ENCODE data around the gene BST2. TPM values are rescaled to one million over a fixed set of nuclear protein-coding genes. Genes with fewer than 3 reads are reported as not detected.

The BST2 gene
- total and polyA plus RNA-seq, 9 of the 15 experiments (the other 6 are each of a cell fraction or from before 2014, with no cell fraction given) = 11.2 to 232 (median 151) TPM

DNA sequence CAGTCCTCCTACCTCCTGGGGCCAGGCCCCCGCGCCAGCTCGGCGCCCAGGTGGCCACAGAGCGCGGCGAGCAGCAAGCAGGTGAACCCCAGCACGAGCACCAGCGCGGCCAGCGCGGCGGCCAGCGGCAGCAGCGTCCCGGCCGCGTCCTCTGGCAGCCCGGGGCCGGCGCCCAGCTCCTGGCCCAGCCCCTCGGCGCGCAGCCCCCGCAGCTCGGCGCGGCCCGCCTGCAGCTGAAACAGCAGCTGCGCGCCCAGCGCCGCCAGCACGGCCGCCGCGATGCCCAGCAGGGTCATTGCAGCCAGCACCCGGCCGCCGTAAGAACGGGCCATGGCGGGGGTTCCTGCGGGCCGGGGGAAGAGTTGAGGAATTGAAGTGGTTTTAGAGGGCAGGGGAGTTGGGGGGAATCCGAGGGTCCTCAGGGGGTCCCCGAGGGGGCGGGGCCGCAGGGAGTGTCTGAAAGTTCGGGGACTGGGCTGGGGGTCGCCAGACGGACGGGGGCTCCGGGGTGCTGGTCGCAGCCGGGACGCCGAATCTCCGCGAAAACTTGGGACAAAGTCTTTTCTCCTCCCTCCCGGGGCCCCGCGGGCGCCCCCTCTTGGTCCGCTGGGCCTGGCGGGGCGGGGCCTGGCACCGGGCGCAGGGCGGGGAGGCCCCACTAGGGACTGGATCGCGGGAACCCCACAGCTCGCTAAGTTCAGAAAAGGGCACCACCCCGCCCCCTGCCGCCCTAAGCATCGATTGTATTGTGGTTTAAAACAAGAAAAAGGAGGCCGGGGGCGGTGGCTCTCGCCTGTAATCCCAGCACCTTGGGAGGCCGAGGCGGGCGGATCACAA lies 42.9 kb upstream of the BST2 start, which contains the start of gene TMEM221 (continued):
- TF ChIP-seq, protein P1, sequence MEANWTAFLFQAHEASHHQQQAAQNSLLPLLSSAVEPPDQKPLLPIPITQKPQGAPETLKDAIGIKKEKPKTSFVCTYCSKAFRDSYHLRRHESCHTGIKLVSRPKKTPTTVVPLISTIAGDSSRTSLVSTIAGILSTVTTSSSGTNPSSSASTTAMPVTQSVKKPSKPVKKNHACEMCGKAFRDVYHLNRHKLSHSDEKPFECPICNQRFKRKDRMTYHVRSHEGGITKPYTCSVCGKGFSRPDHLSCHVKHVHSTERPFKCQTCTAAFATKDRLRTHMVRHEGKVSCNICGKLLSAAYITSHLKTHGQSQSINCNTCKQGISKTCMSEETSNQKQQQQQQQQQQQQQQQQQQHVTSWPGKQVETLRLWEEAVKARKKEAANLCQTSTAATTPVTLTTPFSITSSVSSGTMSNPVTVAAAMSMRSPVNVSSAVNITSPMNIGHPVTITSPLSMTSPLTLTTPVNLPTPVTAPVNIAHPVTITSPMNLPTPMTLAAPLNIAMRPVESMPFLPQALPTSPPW (CRISPR knock-in tag; IDR thresholded peaks at IDR 0.05) = peak; percentile 81
- no peak for TF ChIP-seq BACH1 (tag; IDR thresholded peaks at IDR 0.05)
- TF ChIP-seq, protein P2, sequence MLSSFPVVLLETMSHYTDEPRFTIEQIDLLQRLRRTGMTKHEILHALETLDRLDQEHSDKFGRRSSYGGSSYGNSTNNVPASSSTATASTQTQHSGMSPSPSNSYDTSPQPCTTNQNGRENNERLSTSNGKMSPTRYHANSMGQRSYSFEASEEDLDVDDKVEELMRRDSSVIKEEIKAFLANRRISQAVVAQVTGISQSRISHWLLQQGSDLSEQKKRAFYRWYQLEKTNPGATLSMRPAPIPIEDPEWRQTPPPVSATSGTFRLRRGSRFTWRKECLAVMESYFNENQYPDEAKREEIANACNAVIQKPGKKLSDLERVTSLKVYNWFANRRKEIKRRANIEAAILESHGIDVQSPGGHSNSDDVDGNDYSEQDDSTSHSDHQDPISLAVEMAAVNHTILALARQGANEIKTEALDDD (IDR thresholded peaks at IDR 0.05) = no peak
- TF ChIP-seq, protein P3, sequence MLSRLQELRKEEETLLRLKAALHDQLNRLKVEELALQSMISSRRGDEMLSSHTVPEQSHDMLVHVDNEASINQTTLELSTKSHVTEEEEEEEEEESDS (CRISPR knock-in tag; IDR thresholded peaks at IDR 0.05) = no peak
- 0 out of 2 replicates have a peak, but pooled peaks have one; percentile 64 for TF ChIP-seq ZBTB7A (IDR thresholded peaks at IDR 0.05; ENCODE audit: borderline replicate concordance, control insufficient read depth, low read depth, low read length)
- TF ChIP-seq, protein P4, sequence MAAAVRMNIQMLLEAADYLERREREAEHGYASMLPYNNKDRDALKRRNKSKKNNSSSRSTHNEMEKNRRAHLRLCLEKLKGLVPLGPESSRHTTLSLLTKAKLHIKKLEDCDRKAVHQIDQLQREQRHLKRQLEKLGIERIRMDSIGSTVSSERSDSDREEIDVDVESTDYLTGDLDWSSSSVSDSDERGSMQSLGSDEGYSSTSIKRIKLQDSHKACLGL (CRISPR knock-in tag; IDR thresholded peaks at IDR 0.05; ENCODE audit: borderline replicate concordance, poor library complexity, severe bottlenecking) = no peak
- TF ChIP-seq CBX1 (IDR thresholded peaks at IDR 0.05; ENCODE audit: low read depth) = no peak
- no peak for TF ChIP-seq SIN3A (IDR thresholded peaks at IDR 0.05; ENCODE audit: borderline replicate concordance in 2 of 2, control insufficient read depth in 1 of 2, low read depth in 2 of 2, low read length in 2 of 2)
- TF ChIP-seq ZNF175 (CRISPR knock-in tag; IDR thresholded peaks at IDR 0.05; ENCODE audit: low read depth) = no peak
- TF ChIP-seq HOXB6 (CRISPR knock-in tag; IDR thresholded peaks at IDR 0.05; ENCODE audit: borderline replicate concordance) = no peak
- TF ChIP-seq RAD21 (CRISPR knock-in tag; conservative IDR thresholded peaks at IDR 0.05 in 1 of 2, IDR thresholded peaks at IDR 0.05 in 1 of 2) = peak; percentile 15 to 39; a peak in 2 of 4 replicates
- TF ChIP-seq, protein P5, sequence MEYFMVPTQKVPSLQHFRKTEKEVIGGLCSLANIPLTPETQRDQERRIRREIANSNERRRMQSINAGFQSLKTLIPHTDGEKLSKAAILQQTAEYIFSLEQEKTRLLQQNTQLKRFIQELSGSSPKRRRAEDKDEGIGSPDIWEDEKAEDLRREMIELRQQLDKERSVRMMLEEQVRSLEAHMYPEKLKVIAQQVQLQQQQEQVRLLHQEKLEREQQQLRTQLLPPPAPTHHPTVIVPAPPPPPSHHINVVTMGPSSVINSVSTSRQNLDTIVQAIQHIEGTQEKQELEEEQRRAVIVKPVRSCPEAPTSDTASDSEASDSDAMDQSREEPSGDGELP (CRISPR knock-in tag; IDR thresholded peaks at IDR 0.05; ENCODE audit: borderline replicate concordance) = 0 out of 2 replicates have a peak, but pooled peaks have one; percentile 28
- TF ChIP-seq NRF1 (conservative IDR thresholded peaks at IDR 0.05 in 1 of 2, IDR thresholded peaks at IDR 0.05 in 1 of 2) = no peak; a peak in 1 of 4 replicates
- TF ChIP-seq, protein P6, sequence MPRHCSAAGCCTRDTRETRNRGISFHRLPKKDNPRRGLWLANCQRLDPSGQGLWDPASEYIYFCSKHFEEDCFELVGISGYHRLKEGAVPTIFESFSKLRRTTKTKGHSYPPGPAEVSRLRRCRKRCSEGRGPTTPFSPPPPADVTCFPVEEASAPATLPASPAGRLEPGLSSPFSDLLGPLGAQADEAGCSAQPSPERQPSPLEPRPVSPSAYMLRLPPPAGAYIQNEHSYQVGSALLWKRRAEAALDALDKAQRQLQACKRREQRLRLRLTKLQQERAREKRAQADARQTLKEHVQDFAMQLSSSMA (CRISPR knock-in tag; IDR thresholded peaks at IDR 0.05) = no peak
- TF ChIP-seq HCFC1 (IDR thresholded peaks at IDR 0.05; ENCODE audit: low read depth, low read length) = no peak
- no peak for TF ChIP-seq ILK (tag; IDR thresholded peaks at IDR 0.05; ENCODE audit: borderline replicate concordance, low read depth)
- no peak for TF ChIP-seq MYBL2 (IDR thresholded peaks at IDR 0.05; ENCODE audit: low read depth)
- no peak for TF ChIP-seq MYBL2 (CRISPR knock-in tag; IDR thresholded peaks at IDR 0.05; ENCODE audit: borderline replicate concordance)
- peak; percentile 85 for TF ChIP-seq SAFB (IDR thresholded peaks at IDR 0.05; ENCODE audit: borderline replicate concordance, low read depth, low read length)
- no peak for TF ChIP-seq SRSF3 (IDR thresholded peaks at IDR 0.05; ENCODE audit: insufficient read depth, low read length)
